Measurements from ENCODE around the gene KDM4C.
"Not testable (repeated sequence)": the region's sequence is repeated elsewhere in the genome, so short reads cannot be mapped to it uniquely, and the experiment has no call there.

GRCh38 chr9:6807669-6808068 is 49.9 kb downstream of the KDM4C start:
- TF ChIP-seq CTCF (IDR thresholded peaks at IDR 0.05; ENCODE audit: control extremely low read depth in 1 of 3, insufficient read depth in 1 of 3, low read depth in 1 of 3, low read length in 3 of 3); POLR2A (IDR thresholded peaks at IDR 0.05; ENCODE audit: control extremely low read depth in 1 of 2, low read depth in 2 of 2, low read length in 2 of 2); ATF3 (IDR thresholded peaks at IDR 0.05; ENCODE audit: insufficient read depth, low read depth, low read length); EZH2 (IDR thresholded peaks at IDR 0.05; ENCODE audit: low read depth, low read length, severe bottlenecking); YY1 (IDR thresholded peaks at IDR 0.05; ENCODE audit: low read depth, low read length); TBP (IDR thresholded peaks at IDR 0.05; ENCODE audit: low read depth, low read length); EP300 (IDR thresholded peaks at IDR 0.05; ENCODE audit: borderline replicate concordance in 1 of 2, low read depth in 2 of 2, low read length in 2 of 2); FOSL1 (IDR thresholded peaks at IDR 0.05; ENCODE audit: insufficient read depth, low read depth, low read length); USF2 (IDR thresholded peaks at IDR 0.05; ENCODE audit: low read length): not testable (repeated sequence)

Data from H1 (cell line).